HG03457 (cell line): Measurements from ENCODE around the gene NOB1.
"Not testable (repeated sequence)": the region's sequence is repeated elsewhere in the genome, so short reads cannot be mapped to it uniquely, and the experiment has no call there.

Experiments used
- ATAC-seq: cut with Tn5 transposase; IDR thresholded peaks from one replicate; pipeline ENCODE4 v1.9.1; 2021; ENCODE audit warnings: moderate number of reproducible peaks; ENCODE audit not compliant: unreplicated experiment

Gene NOB1

DNA sequence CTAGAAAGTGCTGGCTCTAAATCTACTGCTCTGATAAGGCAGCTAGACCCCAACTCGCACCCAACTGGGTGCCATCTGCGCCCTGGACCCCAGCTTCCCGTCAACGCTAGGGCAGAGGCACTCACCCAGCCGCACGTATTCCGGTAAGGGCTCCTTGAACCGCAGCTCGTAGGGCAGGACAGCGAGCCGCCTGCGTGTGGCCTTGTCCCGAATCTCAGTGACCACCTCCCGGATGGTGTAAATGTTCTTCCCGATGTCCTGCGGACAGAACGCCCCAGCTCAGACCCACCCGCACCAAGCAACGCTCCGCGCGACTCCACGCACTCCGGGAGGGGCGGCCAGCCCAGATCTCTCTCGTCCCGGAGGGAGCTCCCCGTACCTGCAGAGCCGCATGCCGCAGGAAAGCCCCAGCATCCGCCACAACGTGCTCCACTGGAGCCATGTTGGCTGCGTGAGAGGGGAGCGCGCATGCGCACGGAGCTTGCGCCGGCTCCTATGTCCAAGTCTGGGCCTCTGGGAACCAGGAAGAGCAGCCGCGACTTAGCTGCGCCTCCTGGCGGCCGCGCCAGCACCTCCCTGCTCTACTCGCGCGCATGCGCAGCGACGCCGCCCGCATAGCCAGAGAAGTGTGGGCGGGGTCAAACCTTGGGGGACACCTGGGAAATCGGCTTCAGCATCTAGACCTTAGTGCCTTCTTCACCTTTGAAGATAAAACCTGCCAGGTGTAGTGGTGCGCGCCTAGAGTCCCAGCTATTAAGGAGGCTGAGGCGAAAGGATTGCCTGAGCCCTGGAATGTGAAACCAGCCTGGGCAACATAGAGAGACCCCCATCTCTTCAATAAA lies at the start of gene NOB1:
Gene NOB1, minus strand, starts transcription at position 458 of the 842 bp plus-strand sequence. Its CDS starts 16 bp downstream, at position 442.
- peak; percentile 87 for ATAC-seq

DNA sequence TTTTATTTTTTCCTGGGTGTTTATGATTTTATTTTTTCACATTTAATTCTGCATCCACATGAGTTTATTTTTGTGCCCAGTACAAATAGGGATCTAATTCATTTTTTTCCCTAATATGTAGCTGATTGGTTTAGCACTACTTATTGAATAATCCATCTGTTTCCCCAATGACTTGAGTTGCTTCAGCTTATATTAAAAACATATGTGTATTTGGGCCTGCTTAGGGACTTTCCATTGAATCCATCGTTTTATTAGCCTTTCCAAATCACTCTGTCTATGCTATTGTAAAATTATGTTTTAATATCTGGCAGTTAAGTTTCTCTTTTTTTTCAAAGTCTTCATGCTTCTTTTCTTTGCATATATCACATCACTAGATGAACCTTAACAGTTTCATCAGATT lies 49.6 kb upstream of the NOB1 start:
- no peak for ATAC-seq

DNA sequence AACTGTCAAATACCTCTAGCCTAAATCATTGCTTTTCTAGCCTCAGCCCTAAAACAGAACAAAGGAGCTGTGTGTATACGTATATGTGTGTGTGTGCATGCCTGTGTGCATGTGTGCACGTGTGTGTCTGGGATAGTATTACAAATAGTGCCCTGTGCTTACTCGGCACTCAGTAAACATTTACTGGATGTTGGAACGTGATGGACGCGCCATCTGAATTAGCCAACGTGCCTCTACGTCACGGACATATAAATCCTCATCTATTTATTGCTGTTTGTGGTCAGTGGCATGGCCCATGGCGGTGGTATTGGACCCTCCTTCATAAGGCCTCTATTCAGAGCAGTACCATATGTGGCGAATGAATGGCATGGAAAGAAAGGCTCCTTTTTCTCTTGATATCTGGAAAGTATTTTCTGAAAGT lies 44.9 kb upstream of the NOB1 start:
- no peak for ATAC-seq

DNA sequence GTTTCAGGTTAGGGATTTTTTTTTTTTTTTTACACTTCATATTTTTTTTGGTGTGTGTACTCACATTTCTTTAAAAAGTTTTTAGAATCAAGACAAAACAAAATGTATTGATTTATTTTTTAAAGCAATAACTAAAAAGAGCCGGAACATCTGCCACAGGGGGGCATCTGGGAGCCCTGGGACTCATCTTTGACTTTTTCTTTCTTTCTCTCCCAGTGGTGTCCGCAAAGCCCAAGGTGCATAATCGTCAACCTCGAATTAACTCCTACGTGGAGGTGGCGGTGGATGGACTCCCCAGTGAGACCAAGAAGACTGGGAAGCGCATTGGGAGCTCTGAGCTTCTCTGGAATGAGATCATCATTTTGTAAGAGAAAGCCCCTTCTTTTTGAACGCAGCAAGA lies 43.7 kb upstream of the NOB1 start:
- no peak for ATAC-seq

DNA sequence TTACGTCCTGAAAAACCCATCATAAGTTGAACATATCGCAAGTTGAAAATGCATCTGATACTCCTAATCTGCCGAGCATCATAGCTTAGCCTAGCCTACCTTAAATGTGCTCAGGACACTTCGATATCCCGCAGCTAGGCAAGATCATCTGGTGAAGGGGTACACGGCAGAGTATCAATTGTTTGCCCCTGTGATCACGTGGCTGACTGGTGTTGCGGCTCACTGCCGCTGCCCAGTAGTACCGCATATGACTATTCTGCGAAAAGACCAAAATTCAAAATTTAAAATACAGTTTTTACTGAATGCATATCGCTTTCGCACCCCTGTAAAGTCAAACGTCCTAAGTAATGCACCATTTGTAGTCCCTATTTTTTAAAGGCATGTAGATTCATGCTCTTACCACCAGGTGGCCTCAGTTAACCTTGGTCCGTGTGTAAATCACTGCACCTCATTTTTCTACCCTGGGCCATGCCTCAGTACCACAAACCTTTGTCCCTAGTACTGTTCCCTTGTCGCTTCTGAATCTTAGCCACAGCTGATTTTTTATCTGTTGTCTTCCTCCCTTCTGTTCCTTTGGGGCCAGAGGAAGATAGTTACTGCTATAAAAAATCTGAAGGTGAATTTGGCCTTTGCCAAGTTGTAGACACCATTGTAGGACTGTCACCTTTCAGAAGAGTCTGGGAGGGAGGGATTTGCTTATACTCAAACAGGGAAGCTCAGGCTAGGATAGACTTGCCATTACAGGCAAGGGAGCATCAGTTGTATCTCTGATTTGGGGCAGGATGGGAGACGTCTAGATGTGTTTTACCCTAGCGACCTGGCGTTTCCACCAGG lies 41.8 kb upstream of the NOB1 start:
- ATAC-seq = no peak

DNA sequence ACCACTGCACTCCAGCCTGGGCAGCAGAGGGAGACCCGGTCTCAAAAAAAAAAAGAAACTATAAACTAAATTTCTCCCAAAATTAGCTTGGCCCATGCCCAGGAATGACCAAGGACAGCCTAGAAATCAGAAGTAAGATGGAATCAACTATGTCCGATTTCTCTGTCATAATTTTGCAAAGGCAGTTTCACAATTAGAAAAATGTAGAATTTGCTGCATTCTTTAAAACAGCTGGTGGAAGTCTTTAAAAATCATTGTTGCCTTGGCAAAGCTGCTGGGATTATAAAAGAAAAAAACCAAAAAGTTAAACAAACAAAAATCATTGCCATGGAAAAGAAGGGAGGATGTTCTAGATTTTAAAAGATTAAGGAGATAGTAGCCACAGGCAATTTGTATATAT lies 39.8 kb upstream of the NOB1 start:
- ATAC-seq = no peak

DNA sequence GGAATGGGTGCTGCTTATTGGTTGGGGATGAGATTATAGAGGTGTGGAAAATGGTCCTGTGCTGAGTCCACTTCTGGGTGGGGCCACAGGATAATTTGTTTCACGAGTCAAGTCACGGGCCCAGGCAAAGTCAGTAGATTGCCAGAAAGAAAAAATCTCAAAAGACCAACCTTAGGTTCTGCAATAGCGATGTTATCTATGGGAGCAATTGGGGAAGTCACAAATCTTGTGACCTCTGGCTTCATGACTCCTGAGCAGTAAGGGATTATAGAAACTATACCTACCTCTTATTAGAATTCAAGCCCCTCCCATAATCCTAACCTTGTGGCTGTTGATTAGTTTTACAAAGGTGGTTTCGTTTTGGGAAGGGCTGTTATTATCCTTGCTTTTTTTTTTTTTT lies 38.8 kb upstream of the NOB1 start:
- no peak for ATAC-seq

DNA sequence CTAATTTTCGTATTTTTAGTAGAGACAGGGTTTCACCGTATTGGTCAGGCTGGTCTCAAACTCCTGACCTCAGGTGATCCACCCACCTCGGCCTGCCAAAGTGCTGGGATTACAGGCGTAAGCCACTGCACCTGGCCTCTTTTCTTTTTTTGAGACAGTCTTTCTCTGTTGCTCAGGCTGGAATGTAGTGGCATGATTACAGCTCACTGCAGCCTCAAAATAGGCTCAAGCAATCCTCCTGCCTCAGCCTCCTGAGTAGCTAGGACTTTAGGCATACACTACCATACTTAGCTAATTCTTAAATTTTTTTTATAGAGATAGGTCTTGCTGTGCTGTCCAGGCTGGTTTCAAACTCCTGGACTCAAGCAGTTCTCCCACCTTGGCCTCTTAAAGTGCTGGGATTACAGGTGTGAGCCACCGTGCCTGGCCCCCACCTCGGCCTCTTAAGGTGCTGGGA lies 36.7 kb upstream of the NOB1 start:
- ATAC-seq = not testable (repeated sequence)

DNA sequence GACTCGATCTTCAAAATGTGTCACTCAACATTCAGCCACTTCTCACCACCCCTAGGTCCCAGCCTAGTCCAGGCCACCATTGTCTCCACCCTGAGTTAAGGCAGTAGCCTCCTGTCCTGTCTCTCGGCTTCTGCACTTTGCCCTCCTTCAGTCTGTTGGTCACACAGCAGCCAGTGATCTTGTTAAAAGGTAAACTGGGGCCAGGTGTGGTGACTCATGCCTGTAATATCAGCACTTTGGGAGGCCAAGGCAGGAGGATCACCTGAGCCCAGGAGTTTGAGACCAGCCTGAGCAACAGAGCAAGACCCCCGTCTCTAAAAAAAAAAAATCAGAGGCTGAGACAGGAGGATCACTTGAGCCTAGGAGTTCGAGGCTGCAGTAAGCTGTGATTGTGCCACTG lies 33.2 kb upstream of the NOB1 start:
- ATAC-seq = no peak

DNA sequence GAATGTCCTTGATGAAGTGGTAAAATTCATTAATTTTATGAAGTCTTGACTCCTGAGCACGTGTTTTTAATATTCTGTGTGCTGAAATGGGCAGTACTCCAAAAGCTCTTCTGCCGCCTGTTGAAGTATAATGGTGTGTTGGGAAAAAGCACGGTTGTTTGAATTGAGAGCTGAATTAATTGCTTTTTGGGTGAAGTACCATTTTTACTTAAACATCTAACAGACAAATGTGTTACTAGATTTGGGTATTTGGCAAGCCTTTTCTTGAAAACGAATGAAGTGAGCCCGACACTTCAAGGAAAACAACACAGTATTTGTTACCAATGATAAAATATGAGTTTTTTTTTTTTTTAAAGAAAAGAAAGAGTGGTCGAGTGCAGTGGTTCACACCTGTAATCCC lies 29.9 kb upstream of the NOB1 start:
- ATAC-seq = no peak

DNA sequence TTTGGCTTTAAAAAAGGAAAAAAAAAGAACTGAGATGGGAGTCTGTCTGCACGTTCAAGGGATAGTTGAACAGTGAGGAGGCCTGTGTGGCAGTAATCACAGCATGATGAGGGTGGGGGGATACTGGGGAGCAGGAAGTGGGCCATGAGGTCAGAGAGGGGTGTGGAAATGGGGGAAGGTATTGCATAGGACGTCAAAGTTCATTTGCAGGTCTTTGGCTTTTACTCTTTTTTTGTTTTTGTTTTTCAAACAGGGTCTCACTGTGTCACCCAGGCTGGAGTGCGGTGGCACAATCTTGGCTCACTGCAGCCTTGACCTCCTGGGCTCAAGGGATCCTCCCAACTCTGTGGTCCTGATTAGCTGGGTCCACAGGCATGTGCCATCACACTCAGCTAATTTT lies 26.4 kb upstream of the NOB1 start:
- no peak for ATAC-seq

DNA sequence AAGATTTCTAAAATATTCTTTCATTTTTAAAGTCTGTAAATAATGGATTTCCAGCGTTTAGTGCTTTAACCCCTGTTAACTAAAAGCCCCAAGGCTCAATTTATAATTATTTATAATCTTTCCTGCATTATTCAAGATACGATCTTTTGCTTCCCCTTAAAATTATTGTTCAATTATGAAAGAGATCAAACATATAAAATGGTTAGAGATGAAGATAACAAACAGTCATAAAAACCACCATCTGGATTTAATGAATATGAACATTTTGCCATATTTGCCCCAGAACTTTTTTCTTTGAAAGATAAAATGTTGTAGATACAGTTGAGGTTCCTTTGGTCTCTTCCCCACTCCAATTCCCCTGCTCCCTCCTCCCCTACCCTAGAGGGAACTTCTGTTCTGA lies 25.0 kb upstream of the NOB1 start:
- no peak for ATAC-seq

DNA sequence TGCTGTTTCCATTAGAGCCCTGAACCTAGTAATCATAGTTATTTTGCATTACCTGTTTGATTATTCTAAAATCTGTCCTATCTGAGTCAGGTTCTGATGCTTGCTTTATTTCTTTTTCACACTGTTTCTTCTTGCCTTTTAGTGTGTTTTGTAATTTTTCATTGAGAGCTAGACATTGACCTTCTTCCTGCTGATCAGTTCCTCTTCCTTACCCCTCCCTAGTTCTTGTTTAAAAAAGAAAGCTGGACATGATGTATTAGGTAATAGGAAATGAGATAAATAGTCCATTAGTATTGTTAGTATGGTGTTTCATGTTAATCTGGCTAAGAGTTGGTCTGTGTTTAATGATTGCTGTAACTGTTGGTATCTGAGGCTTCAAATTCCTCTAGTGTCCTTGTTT lies 20.8 kb upstream of the NOB1 start:
- no peak for ATAC-seq

DNA sequence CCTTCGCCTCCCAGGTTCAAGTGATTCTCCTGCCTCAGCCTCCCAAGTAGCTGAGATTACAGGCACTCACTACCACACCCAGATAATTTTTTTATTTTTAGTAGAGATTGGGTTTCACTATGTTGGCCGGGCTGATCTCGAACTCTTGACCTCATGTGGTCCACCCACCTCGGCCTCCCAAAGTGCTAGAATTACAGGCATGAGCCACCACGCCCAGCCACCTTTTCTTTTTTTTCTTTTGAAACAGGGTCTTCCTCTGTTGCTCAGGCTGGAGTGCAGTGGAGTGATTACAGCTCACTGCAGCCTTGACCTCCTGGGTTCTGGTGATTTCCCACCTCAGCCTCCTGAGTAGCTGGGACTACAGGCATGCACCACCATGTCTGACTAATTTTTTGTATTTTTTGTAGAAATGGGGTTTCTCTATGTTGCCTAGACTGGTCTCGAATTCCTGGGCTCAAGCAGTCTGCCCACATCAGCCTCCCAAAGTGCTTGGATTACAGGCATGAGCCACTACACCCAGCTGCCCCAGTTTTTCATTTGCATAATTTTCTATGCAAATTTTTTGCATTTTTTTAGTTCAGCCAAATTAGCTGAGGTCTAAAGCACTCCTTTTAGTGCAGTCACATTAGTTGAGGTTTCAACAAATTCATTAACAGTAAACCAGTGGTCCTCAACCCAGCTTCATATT lies 18.7 kb upstream of the NOB1 start:
- no peak for ATAC-seq

DNA sequence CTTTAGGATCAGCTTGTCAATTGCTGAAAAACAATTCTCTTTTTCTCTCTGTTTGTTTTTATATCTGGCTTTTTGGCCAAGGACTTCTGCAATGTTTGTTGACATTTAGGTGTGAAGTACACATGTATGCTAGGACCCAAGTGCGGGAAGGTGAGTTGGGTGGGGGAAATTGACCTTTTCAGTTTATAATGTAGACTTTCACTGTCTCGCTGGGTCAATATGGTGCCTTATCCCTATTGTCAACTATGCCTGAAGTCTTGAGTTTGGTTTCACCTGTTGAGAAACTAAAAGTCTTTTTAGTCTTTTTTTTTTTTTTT lies 16.9 kb upstream of the NOB1 start:
- ATAC-seq = no peak

DNA sequence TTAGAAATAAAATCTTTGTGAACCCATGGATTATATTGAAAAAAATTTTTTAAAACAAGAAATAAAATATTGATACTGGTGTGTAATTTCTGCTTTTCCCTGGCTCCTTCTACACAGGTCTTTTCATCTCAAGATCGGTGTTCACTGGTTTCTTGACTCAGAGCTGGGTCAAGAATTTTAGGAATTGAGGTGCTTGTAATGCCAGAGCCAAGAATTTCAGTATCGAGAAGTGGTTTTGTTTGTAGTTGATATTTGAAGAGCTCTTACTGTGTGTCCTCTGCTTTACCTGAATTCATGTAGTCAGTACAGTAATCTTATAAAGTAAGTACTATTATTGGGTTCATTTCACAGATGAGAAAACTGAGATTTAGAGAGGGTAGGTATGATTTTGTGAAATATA lies 14.7 kb upstream of the NOB1 start:
- no peak for ATAC-seq

DNA sequence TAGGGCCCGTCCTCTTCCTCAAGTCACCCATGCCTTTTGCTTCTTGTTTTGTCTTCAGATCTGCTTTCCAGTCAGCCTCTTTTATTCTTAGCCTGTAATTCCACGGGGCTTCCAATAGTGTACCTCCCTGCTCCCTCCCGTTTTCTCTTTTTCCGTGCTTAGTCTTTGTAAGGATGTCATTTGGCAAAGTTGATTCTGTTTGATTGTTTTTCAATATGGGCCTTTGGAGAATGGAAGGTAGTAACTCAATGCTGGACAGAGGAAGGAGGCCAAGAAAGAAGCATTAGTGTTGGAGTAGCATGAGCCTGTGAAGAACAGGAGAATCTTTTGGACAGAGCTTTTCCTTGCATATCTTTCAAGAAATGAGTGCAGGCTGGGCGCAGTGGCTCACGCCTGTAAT lies 13.9 kb upstream of the NOB1 start:
- ATAC-seq = no peak

DNA sequence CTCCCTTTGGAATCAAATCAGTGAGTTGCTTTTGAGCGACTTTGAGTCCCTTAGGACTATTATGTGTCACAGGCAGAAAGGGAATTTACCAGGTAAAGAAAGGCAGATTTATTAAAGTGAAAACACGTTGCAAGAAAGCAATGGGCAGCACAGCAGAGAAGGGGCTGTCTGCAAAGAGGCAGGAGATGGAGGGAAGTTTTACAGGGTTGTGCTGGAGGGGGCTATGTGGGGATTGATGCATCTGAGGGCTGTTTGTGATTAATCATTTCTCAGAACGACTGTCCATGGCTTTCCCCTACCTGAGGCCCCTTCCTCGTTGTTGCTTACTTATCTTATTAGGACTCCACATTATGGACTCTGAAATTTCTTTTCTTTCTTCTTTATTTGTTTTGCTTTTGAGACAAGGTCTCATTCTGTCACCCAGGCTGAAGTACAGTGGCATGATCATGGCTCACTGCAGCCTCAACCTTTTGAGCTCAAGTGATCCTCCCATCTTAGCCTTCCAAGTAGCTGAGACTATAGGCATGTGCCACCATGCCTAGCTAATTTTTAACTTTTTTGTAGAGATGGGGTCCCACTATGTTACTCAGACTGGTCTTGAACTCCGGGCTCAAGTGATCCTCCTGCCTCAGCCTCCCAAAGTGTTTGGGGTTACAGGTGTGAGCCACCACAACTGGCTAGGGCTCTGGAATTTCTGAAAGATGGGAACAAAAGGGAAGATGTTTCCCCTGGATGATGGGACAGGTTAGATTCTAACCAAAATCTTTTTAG lies 12.9 kb upstream of the NOB1 start:
- no peak for ATAC-seq

DNA sequence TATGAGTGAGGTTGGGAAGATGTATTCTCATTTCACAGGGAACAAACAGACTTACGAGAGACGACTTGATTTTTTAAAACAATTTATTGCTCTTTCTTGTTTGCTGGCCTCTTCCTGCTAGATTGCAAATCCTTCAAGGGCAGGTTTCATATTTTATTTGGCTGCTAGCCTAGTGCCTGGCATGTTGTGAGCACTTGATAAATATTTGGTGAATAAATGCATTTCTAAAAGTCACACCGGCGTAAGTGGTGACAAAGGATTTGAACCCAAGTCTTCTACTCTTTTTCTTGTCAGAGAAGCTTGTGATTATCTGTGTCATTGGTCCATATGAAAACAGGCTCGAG lies 8.8 kb upstream of the NOB1 start:
- no peak for ATAC-seq

DNA sequence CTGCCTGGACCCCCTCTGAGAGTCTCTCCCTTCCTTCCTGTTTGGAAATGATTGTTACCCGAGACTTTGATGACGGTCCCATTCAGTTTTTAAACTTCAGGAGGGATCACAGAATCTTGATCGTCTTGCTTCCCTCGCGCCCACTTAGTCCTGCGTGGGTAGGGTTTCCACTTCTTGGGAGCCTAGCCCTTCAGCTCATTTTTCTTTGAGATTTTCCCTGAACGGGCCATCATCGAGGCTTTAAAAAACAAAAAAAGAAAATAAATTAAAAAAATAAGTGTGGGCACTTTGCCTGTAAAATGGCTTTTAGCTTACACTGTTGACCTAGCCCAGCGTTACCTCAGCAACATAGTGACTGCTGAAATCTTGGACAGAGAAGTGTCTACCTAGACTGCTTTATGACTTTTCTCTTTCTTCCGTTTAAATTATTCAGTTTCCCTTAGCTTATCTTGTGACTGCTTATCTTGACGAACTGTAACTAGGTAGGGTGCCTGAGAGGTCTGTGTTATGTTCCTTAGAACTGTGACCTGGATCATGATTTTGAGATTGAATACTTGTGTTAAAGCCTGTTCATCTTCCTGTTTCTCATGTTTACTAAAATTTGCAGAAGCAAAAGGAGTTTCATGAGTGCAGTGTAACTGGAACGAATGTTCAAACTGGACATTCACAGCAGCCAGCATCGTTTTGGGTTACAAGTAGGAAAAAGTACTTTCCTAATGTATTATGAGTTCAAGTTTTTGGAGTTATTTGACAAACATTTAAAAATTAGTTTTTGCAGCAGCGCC lies 8.3 kb upstream of the NOB1 start:
- ATAC-seq = no peak
